Measurements from ENCODE around the gene BNC2. TPM values are rescaled to one million over a fixed set of nuclear protein-coding genes. Genes with fewer than 3 reads are reported as not detected.

BNC2 gene
- polyA plus RNA-seq, 1 donor: 8.9 TPM

- Histone ChIP-seq H3K4me3 (ENCODE audit: low read length) (no peak overlapping the region), H3K36me3 (ENCODE audit: control insufficient read depth, insufficient read depth, low read length) (no peaks in the 10 kb centered on the region), H3K4me1 (ENCODE audit: control insufficient read depth, insufficient read depth, low read length) (no peaks in the 10 kb centered on the region), H3K27me3 (ENCODE audit: control insufficient read depth, insufficient read depth, low read length) (no peaks in the 10 kb centered on the region), H3K27ac (ENCODE audit: low read length) (no peak overlapping the region), H3K9me3 (ENCODE audit: control insufficient read depth, low read depth, low read length) (no peaks in the 10 kb centered on the region)
- DNase-seq: no peak
- WGBS (ENCODE audit: insufficient coverage, low lambda C conversion rate): no CpG with 5 or more reads among the region's 4 CpGs
Observed at GRCh38 chr9:16816011-16816410, 54.5 kb downstream of the BNC2 start.

- DNase-seq: no peak
- 67% methylated on average over 1 of the region's 2 CpGs for WGBS (ENCODE audit: insufficient coverage, low lambda C conversion rate)
Observed at GRCh38 chr9:16815079-16815478, 55.4 kb downstream of the BNC2 start.

GRCh38 chr9:16813838-16814237, 56.6 kb downstream of the BNC2 start:
- DNase-seq: no peak
- Histone ChIP-seq H3K9me3 (ENCODE audit: control insufficient read depth, low read depth, low read length) (no peaks in the 10 kb centered on the region), H3K4me3 (ENCODE audit: low read length) (no peak overlapping the region), H3K27ac (ENCODE audit: low read length) (no peak overlapping the region), H3K36me3 (ENCODE audit: control insufficient read depth, insufficient read depth, low read length) (no peaks in the 10 kb centered on the region), H3K4me1 (ENCODE audit: control insufficient read depth, insufficient read depth, low read length) (no peaks in the 10 kb centered on the region), H3K27me3 (ENCODE audit: control insufficient read depth, insufficient read depth, low read length) (no peaks in the 10 kb centered on the region)
- WGBS (ENCODE audit: insufficient coverage, low lambda C conversion rate): no CpG with 5 or more reads among the region's 4 CpGs

More at GRCh38 chr9:16815079-16815478, 55.4 kb downstream of the BNC2 start:
- Histone ChIP-seq H3K4me3 (ENCODE audit: low read length) (no peak overlapping the region), H3K36me3 (ENCODE audit: control insufficient read depth, insufficient read depth, low read length) (no peaks in the 10 kb centered on the region), H3K4me1 (ENCODE audit: control insufficient read depth, insufficient read depth, low read length) (no peaks in the 10 kb centered on the region), H3K27ac (ENCODE audit: low read length) (no peak overlapping the region), H3K27me3 (ENCODE audit: control insufficient read depth, insufficient read depth, low read length) (no peaks in the 10 kb centered on the region), H3K9me3 (ENCODE audit: control insufficient read depth, low read depth, low read length) (no peaks in the 10 kb centered on the region)

- Histone ChIP-seq H3K36me3 (ENCODE audit: control insufficient read depth, insufficient read depth, low read length) (no peaks in the 10 kb centered on the region), H3K9me3 (ENCODE audit: control insufficient read depth, low read depth, low read length) (no peaks in the 10 kb centered on the region), H3K27ac (ENCODE audit: low read length) (no peak overlapping the region), H3K27me3 (ENCODE audit: control insufficient read depth, insufficient read depth, low read length) (no peaks in the 10 kb centered on the region), H3K4me3 (ENCODE audit: low read length) (no peak overlapping the region), H3K4me1 (ENCODE audit: control insufficient read depth, insufficient read depth, low read length) (no peaks in the 10 kb centered on the region)
- no peak for DNase-seq
- no CpG with 5 or more reads among the region's 5 CpGs for WGBS (ENCODE audit: insufficient coverage, low lambda C conversion rate)
Observed at GRCh38 chr9:16811987-16812685, 58.3 kb downstream of the BNC2 start.

- H3K4me1 ChIP-seq (ENCODE audit: control insufficient read depth, insufficient read depth, low read length): no peaks in the 10 kb centered on the region
- no peaks in the 10 kb centered on the region for H3K27me3 ChIP-seq (ENCODE audit: control insufficient read depth, insufficient read depth, low read length)
- H3K27ac ChIP-seq (ENCODE audit: low read length): no peak overlapping the region
- H3K4me3 ChIP-seq (ENCODE audit: low read length): no peak overlapping the region
- no peak for DNase-seq
- no CpG with 5 or more reads among the region's 4 CpGs for WGBS (ENCODE audit: insufficient coverage, low lambda C conversion rate)
- H3K9me3 ChIP-seq (ENCODE audit: control insufficient read depth, low read depth, low read length): no peaks in the 10 kb centered on the region
- no peaks in the 10 kb centered on the region for H3K36me3 ChIP-seq (ENCODE audit: control insufficient read depth, insufficient read depth, low read length)
Observed at GRCh38 chr9:16809912-16810610, 60.4 kb downstream of the BNC2 start.

- no peak overlapping the region for H3K27ac ChIP-seq (ENCODE audit: low read length)
- no peak overlapping the region for H3K4me3 ChIP-seq (ENCODE audit: low read length)
- no peaks in the 10 kb centered on the region for H3K9me3 ChIP-seq (ENCODE audit: control insufficient read depth, low read depth, low read length)
- H3K36me3 ChIP-seq (ENCODE audit: control insufficient read depth, insufficient read depth, low read length): no peaks in the 10 kb centered on the region
- H3K27me3 ChIP-seq (ENCODE audit: control insufficient read depth, insufficient read depth, low read length): no peaks in the 10 kb centered on the region
- no peak for DNase-seq
- no peaks in the 10 kb centered on the region for H3K4me1 ChIP-seq (ENCODE audit: control insufficient read depth, insufficient read depth, low read length)
Observed at GRCh38 chr9:16806674-16807073, 63.8 kb downstream of the BNC2 start.

GRCh38 chr9:16803648-16804047, 66.8 kb downstream of the BNC2 start:
- Histone ChIP-seq H3K9me3 (ENCODE audit: control insufficient read depth, low read depth, low read length) (no peaks in the 10 kb centered on the region), H3K36me3 (ENCODE audit: control insufficient read depth, insufficient read depth, low read length) (no peaks in the 10 kb centered on the region), H3K4me3 (ENCODE audit: low read length) (no peak overlapping the region), H3K4me1 (ENCODE audit: control insufficient read depth, insufficient read depth, low read length) (no peaks in the 10 kb centered on the region), H3K27me3 (ENCODE audit: control insufficient read depth, insufficient read depth, low read length) (no peaks in the 10 kb centered on the region), H3K27ac (ENCODE audit: low read length) (no peak overlapping the region)
- WGBS (ENCODE audit: insufficient coverage, low lambda C conversion rate): 88% methylated on average over 4 of the region's 8 CpGs
- no peak for DNase-seq

GRCh38 chr9:16801871-16802466, 68.5 kb downstream of the BNC2 start:
- Histone ChIP-seq H3K27ac (ENCODE audit: low read length) (no peak overlapping the region), H3K27me3 (ENCODE audit: control insufficient read depth, insufficient read depth, low read length) (no peaks in the 10 kb centered on the region), H3K9me3 (ENCODE audit: control insufficient read depth, low read depth, low read length) (no peaks in the 10 kb centered on the region), H3K36me3 (ENCODE audit: control insufficient read depth, insufficient read depth, low read length) (no peaks in the 10 kb centered on the region), H3K4me3 (ENCODE audit: low read length) (no peak overlapping the region), H3K4me1 (ENCODE audit: control insufficient read depth, insufficient read depth, low read length) (no peaks in the 10 kb centered on the region)
- WGBS (ENCODE audit: insufficient coverage, low lambda C conversion rate): 70% methylated on average over 2 of the region's 10 CpGs
- no peak for DNase-seq

- DNase-seq: no peak
- H3K4me1 ChIP-seq (ENCODE audit: control insufficient read depth, insufficient read depth, low read length): no peaks in the 10 kb centered on the region
- H3K9me3 ChIP-seq (ENCODE audit: control insufficient read depth, low read depth, low read length): no peaks in the 10 kb centered on the region
- H3K27me3 ChIP-seq (ENCODE audit: control insufficient read depth, insufficient read depth, low read length): no peaks in the 10 kb centered on the region
- 94% methylated on average over 5 of the region's 5 CpGs for WGBS (ENCODE audit: insufficient coverage, low lambda C conversion rate)
- no peak overlapping the region for H3K27ac ChIP-seq (ENCODE audit: low read length)
- H3K4me3 ChIP-seq (ENCODE audit: low read length): no peak overlapping the region
- H3K36me3 ChIP-seq (ENCODE audit: control insufficient read depth, insufficient read depth, low read length): no peaks in the 10 kb centered on the region
Observed at GRCh38 chr9:16796304-16796825, 74.1 kb downstream of the BNC2 start.

- WGBS (ENCODE audit: insufficient coverage, low lambda C conversion rate): 80% methylated on average over 1 of the region's 9 CpGs
- H3K27ac ChIP-seq (ENCODE audit: low read length): no peak overlapping the region
- no peaks in the 10 kb centered on the region for H3K36me3 ChIP-seq (ENCODE audit: control insufficient read depth, insufficient read depth, low read length)
- no peaks in the 10 kb centered on the region for H3K27me3 ChIP-seq (ENCODE audit: control insufficient read depth, insufficient read depth, low read length)
- H3K4me1 ChIP-seq (ENCODE audit: control insufficient read depth, insufficient read depth, low read length): no peaks in the 10 kb centered on the region
- no peaks in the 10 kb centered on the region for H3K9me3 ChIP-seq (ENCODE audit: control insufficient read depth, low read depth, low read length)
- peak in 1 of 2 donors; percentile 11 for DNase-seq
- H3K4me3 ChIP-seq (ENCODE audit: low read length): no peak overlapping the region
Observed at GRCh38 chr9:16794871-16795639, 75.4 kb downstream of the BNC2 start.
